Activated T-helper 1 cell treated with anti-CD3 and anti-CD28 coated beads, Interleukin-2, amount 50 U/mL, for 16 hours (primary cell): ENCODE data around the gene ESR2.
"Not testable (repeated sequence)": the region's sequence is repeated elsewhere in the genome, so short reads cannot be mapped to it uniquely, and the experiment has no call there.

Experiments
- DNase-seq, 2 donors: peaks; one replicate each; pipeline ENCODE4 v3.0.0-alpha.2; 2020; ENCODE audit warnings: low read depth in 1 of 2, low spot score in 1 of 2

The ESR2 gene

GRCh38 chr14:64221391-64222003 is 72.7 kb downstream of the ESR2 start:
- no peak for DNase-seq

GRCh38 chr14:64220466-64220865 is 73.7 kb downstream of the ESR2 start:
- no peak for DNase-seq

GRCh38 chr14:64220056-64220455 is 74.1 kb downstream of the ESR2 start:
- no peak for DNase-seq

- no peak for DNase-seq
These were observed 75.6 kb downstream of the ESR2 start for GRCh38 chr14:64218344-64219240.

- DNase-seq = no peak
These were observed 76.3 kb downstream of the ESR2 start for GRCh38 chr14:64217834-64218233.

- no peak for DNase-seq
These were observed 76.9 kb downstream of the ESR2 start for GRCh38 chr14:64217308-64217707.

- DNase-seq = no peak
These were observed 78.2 kb downstream of the ESR2 start for GRCh38 chr14:64215978-64216377.

- DNase-seq = no peak
These were observed 78.9 kb downstream of the ESR2 start for GRCh38 chr14:64215274-64215673.

- DNase-seq = no peak
These were observed 80.2 kb downstream of the ESR2 start for GRCh38 chr14:64213853-64214570.

- DNase-seq = no peak
These were observed 81.1 kb downstream of the ESR2 start for GRCh38 chr14:64213086-64213485.

GRCh38 chr14:64212666-64213065 is 81.5 kb downstream of the ESR2 start:
- DNase-seq = no peak

- DNase-seq = not testable (repeated sequence)
These were observed 83.3 kb downstream of the ESR2 start for GRCh38 chr14:64210912-64211311.

- DNase-seq = no peak
These were observed 84.0 kb downstream of the ESR2 start for GRCh38 chr14:64210216-64210615.

- no peak for DNase-seq
These were observed 84.6 kb downstream of the ESR2 start for GRCh38 chr14:64209444-64210131.

- DNase-seq = no peak
These were observed 85.2 kb downstream of the ESR2 start for GRCh38 chr14:64208981-64209380.

GRCh38 chr14:64208261-64208660 is 85.9 kb downstream of the ESR2 start:
- no peak for DNase-seq

- DNase-seq = no peak
These were observed 90.7 kb downstream of the ESR2 start for GRCh38 chr14:64203366-64204006.

- DNase-seq = no peak
These were observed 91.5 kb downstream of the ESR2 start for GRCh38 chr14:64202716-64203115.

- no peak for DNase-seq
These were observed 92.1 kb downstream of the ESR2 start for GRCh38 chr14:64201921-64202545.

GRCh38 chr14:64201296-64201695 is 92.9 kb downstream of the ESR2 start:
- DNase-seq = no peak
